Measurements from ENCODE around the gene ROMO1. TPM values are rescaled to one million over a fixed set of nuclear protein-coding genes. Genes with fewer than 3 reads are reported as not detected.

ROMO1 gene
- 100 to 1,000 TPM; 156 to 187 (median 168) TPM for total RNA-seq
- polyA plus RNA-seq, result 379 TPM
- long read RNA-seq, donor 1, transcript ROMO1-204 (3 exons, 498 nt), result minor isoform, 11 of 46 reads
- long read RNA-seq, donor 1, transcript ROMO1-203 (3 exons, 422 nt), result major isoform, 32 of 46 reads
- long read RNA-seq, donor 1, partial matches to known transcripts, result 0 of 46 reads
- long read RNA-seq, donor 1, other reads (novel, unspliced or antisense), result 0 of 46 reads
- long read RNA-seq, donor 2, transcript ROMO1-203 (3 exons, 422 nt), result major isoform, 50 of 79 reads
- long read RNA-seq, donor 2, transcript ROMO1-204 (3 exons, 498 nt), result minor isoform, 15 of 79 reads
- long read RNA-seq, donor 2, partial matches to known transcripts, result 0 of 79 reads
- long read RNA-seq, donor 2, other reads (novel, unspliced or antisense), result 11 of 79 reads
- long read RNA-seq, donor 3, transcript ROMO1-204 (3 exons, 498 nt), result minor isoform, 8 of 32 reads
- long read RNA-seq, donor 3, transcript ROMO1-203 (3 exons, 422 nt), result major isoform, 15 of 32 reads
- long read RNA-seq, donor 3, partial matches to known transcripts, result 1 of 32 reads
- long read RNA-seq, donor 3, other reads (novel, unspliced or antisense), result 5 of 32 reads
- long read RNA-seq, donor 4, transcript ROMO1-204 (3 exons, 498 nt), result minor isoform, 11 of 46 reads
- long read RNA-seq, donor 4, transcript ROMO1-203 (3 exons, 422 nt), result major isoform, 22 of 46 reads
- long read RNA-seq, donor 4, partial matches to known transcripts, result 11 of 46 reads
- long read RNA-seq, donor 4, other reads (novel, unspliced or antisense), result 0 of 46 reads

DNA sequence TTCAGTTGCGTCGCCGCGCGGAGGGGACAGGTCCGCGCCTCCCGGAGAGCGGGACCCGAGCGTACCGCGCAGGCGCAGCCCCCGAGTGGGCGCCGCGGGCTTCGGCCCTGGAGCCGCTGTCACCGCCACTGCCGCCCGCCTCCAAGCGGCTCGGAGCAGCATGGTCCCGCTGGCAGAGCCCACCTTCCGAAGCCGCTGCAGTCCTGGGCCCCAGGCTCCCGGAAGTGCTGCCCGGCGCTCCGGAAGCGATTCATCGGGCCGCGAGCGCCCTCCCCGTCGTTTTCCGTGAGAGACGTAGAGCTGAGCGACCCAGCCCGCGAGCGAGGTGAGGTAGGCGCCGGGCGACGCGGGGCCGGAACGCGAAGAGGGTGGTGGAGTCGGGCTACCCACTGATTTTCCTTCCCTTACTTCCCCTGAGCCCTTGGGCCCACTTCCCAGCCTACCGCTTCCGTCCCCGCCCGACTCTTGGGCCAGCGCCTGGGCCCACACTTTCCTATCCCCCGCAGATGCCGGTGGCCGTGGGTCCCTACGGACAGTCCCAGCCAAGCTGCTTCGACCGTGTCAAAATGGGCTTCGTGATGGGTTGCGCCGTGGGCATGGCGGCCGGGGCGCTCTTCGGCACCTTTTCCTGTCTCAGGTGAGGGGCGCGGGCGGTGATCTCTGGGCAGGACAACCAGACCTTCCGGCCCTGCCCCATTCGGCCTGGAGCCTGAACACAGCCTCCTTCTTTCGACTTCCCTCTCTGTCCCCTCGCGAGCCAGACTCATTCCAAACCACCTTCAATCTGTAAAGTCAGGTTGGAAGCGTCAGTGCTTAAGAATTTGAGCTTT, at the start of gene ROMO1, which contains the start of gene NFS1:
Gene ROMO1 (plus strand): TSS at position 279 of the 830 bp plus-strand sequence. CDS start 228 bp downstream, at position 507.
Gene NFS1 (minus strand): TSS at position 226 of the 830 bp plus-strand sequence. CDS start 64 bp downstream, at position 162.
- H3K27me3 ChIP-seq (ENCODE audit: control insufficient read depth, insufficient read depth), result no peaks in the 10 kb centered on the region
- DNase-seq (peak; percentile 89 to 95 (median 95)), ATAC-seq (peak; percentile 94 to 96)
- peak within 1 kb of the TSS; percentile 53 for H3K4me3 ChIP-seq (ENCODE audit: low read length)
- intact Hi-C loops (cut with DNase I), result loop anchor here in 1 of 4 donors (5.0 kb wide), 1 partner anchor 33 kb away; no protein-coding TSS in a partner anchor
- under 1% methylated on average over 81 of the region's 81 CpGs for WGBS
- peak within 1 kb of the TSS; percentile 72 for H3K27ac ChIP-seq (ENCODE audit: low read length)
- H3K9me3 ChIP-seq (ENCODE audit: control insufficient read depth, low read length), result no peaks in the 10 kb centered on the region
- H3K4me1 ChIP-seq (ENCODE audit: control insufficient read depth, insufficient read depth, low read length), result peaks cover 11% of the 10 kb centered on the region

DNA sequence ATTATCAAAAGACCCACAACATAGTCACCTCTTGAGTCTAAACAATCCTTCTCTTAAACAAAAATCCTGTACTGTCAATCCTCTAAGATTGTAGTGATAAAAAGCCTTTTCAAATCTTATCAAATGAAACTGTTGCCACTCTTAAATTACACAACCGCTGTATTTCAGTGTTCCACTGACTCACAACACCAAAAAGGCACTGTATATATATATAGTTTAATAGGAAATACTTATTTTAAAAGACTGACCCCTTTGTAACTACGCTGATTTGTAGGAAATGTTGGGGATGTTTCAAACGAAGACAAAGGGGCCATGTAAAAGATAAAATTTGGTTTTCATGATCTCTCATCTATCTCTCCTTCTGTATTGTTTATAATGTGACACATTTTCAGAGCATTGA, 48.6 kb upstream of the ROMO1 start:
- no peak overlapping the region for H3K27ac ChIP-seq (ENCODE audit: low read length)

DNA sequence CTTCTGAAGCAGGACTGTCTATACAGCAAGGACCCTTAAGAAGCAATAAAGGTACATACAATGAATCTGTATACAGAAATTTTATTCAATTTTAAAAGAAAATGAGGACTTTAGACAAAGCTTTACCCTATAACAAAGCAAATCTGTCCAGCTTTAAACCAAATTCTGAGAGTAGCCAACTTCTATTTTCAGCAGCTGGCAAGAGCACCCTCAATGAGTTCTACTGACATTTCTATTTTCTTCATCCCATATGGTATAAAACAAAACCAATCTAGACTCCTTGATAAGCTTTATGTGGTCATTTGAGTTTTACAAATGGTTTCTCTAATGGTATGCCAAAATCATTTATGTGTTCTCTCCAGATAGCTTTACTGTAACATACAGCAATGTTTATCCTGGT, 47.2 kb upstream of the ROMO1 start:
- DNase-seq (no peak), ATAC-seq (no peak)
- Histone ChIP-seq H3K4me1 (ENCODE audit: control insufficient read depth, insufficient read depth, low read length) (peaks cover 5% of the 10 kb centered on the region), H3K9me3 (ENCODE audit: control insufficient read depth, low read length) (no peaks in the 10 kb centered on the region), H3K27me3 (ENCODE audit: control insufficient read depth, insufficient read depth) (no peaks in the 10 kb centered on the region), H3K4me3 (ENCODE audit: low read length) (no peak overlapping the region), H3K27ac (ENCODE audit: low read length) (no peak overlapping the region)
- intact Hi-C loops (cut with DNase I), result no loop called here

More for the DNA sequence above, 48.6 kb upstream of the ROMO1 start:
- H3K27me3 ChIP-seq (ENCODE audit: control insufficient read depth, insufficient read depth), result no peaks in the 10 kb centered on the region
- no peaks in the 10 kb centered on the region for H3K9me3 ChIP-seq (ENCODE audit: control insufficient read depth, low read length)
- intact Hi-C loops (cut with DNase I), result no loop called here
- H3K4me1 ChIP-seq (ENCODE audit: control insufficient read depth, insufficient read depth, low read length), result peaks cover 5% of the 10 kb centered on the region
- 76% methylated on average over 3 of the region's 3 CpGs for WGBS
- DNase-seq, result no peak
- ATAC-seq, result no peak
- no peak overlapping the region for H3K4me3 ChIP-seq (ENCODE audit: low read length)

DNA sequence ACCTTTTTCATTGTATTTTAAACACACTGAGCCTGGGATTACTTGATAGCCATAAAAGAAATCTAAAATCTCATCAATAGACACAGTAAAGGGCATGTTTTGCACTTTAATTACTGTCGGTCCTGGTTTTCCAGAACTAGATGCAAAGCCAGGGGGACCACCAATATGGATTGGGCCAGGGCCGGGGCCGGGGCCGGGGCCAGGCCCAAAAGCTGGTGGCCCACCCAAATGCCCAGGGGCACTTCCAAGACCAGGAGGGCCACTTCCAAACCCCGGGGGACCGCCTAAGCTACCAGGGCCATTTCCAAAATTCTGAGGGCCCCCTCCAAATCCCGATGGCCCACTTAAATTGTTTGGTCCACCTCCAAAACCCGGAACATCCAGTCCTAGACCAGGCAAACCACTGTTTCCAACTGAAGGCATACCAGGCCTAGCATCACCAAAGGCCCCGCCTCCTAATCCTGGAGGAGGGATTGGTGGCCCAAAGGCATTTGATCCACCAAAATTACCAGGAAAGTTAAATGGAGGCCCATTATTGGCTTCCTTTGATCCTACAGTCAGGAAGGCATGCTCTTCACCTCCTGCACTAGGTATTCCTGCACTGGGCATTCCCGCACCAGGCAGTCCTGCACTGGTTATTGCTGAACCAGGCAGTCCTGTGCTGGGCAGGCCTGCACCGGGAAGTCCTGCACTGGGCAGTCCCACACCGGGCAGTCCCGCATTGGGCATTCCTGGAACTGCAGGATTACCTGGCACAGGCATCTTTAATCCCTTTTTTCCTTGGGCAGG, 46.4 kb upstream of the ROMO1 start:
- H3K27me3 ChIP-seq (ENCODE audit: control insufficient read depth, insufficient read depth), result no peaks in the 10 kb centered on the region
- WGBS, result 97% methylated on average over 13 of the region's 13 CpGs
- DNase-seq (no peak), ATAC-seq (peak; percentile 11 to 41)
- intact Hi-C loops (cut with DNase I), result no loop called here
- no peaks in the 10 kb centered on the region for H3K9me3 ChIP-seq (ENCODE audit: control insufficient read depth, low read length)
- H3K27ac ChIP-seq (ENCODE audit: low read length), result no peak overlapping the region
- H3K4me1 ChIP-seq (ENCODE audit: control insufficient read depth, insufficient read depth, low read length), result peaks cover 5% of the 10 kb centered on the region
- no peak overlapping the region for H3K4me3 ChIP-seq (ENCODE audit: low read length)

DNA sequence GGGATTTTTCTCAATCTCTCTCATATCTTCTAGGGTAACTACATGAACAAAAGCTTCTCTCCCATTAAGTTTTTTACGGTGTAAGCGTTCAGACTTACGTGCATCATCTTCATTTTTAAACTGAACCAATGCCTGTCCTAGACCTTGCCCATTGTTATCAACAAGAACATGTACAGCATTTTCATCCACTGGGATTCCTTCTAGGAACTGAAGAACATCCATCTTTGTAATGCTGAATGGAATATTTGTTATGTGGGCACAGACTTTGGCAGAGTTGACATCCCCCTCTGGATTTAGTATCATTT, 45.8 kb upstream of the ROMO1 start:
- 98% methylated on average over 3 of the region's 3 CpGs for WGBS
- H3K27ac ChIP-seq (ENCODE audit: low read length), result no peak overlapping the region
- DNase-seq (no peak), ATAC-seq (no peak)
- H3K4me3 ChIP-seq (ENCODE audit: low read length), result no peak overlapping the region
- H3K27me3 ChIP-seq (ENCODE audit: control insufficient read depth, insufficient read depth), result no peaks in the 10 kb centered on the region
- intact Hi-C loops (cut with DNase I), result no loop called here
- peaks cover 5% of the 10 kb centered on the region for H3K4me1 ChIP-seq (ENCODE audit: control insufficient read depth, insufficient read depth, low read length)
- no peaks in the 10 kb centered on the region for H3K9me3 ChIP-seq (ENCODE audit: control insufficient read depth, low read length)

DNA sequence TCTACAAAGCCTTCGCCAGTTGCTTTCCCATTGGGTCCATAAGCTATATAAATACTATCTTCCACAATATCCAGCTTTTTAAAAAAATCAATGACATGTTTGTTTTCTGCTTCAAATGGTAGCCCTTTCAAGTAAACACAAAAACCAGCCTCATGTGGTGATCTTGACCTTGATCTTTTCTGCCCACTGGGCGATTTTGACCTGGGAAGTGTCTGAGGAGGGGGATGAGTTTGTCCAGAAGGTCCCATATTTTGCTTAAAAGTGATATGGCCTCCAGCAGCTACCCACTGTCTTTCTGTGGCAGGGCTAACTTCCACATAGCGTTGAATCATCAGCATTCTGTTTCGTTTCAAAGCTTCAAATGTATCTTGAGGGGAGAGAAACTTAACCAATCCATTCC, 45.3 kb upstream of the ROMO1 start:
- Histone ChIP-seq H3K4me1 (ENCODE audit: control insufficient read depth, insufficient read depth, low read length) (peaks cover 5% of the 10 kb centered on the region), H3K27ac (ENCODE audit: low read length) (no peak overlapping the region), H3K27me3 (ENCODE audit: control insufficient read depth, insufficient read depth) (no peaks in the 10 kb centered on the region), H3K4me3 (ENCODE audit: low read length) (no peak overlapping the region), H3K9me3 (ENCODE audit: control insufficient read depth, low read length) (no peaks in the 10 kb centered on the region)
- ATAC-seq, result no peak
- 90% methylated on average over 4 of the region's 4 CpGs for whole genome bisulfite sequencing
- no peak for DNase-seq
- intact Hi-C loops (cut with DNase I), result no loop called here

DNA sequence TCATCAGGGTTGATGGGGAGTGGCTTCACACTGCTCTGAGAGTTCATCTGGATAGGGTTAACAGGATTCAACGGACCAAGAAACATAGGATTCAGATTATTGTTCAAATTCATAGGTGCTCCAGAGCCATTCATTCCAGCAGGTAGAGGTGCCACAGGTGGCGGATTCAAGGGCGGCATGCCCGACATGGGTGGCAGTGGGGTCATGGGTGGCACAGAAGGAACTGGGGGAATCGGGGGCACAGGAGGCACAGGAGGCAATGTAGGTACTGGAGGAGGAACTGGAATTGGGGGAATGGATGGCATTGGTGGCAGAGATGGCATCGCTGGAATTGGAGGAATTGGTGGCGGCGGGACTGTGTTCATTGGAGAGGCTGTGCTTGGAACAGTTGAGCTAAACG, 44.8 kb upstream of the ROMO1 start:
- Histone ChIP-seq H3K4me3 (ENCODE audit: low read length) (no peak overlapping the region), H3K27ac (ENCODE audit: low read length) (no peak overlapping the region), H3K27me3 (ENCODE audit: control insufficient read depth, insufficient read depth) (no peaks in the 10 kb centered on the region), H3K9me3 (ENCODE audit: control insufficient read depth, low read length) (no peaks in the 10 kb centered on the region), H3K4me1 (ENCODE audit: control insufficient read depth, insufficient read depth, low read length) (peaks cover 5% of the 10 kb centered on the region)
- intact Hi-C loops (cut with DNase I), result no loop called here
- WGBS, result 93% methylated on average over 9 of the region's 9 CpGs
- DNase-seq (no peak), ATAC-seq (no peak)

DNA sequence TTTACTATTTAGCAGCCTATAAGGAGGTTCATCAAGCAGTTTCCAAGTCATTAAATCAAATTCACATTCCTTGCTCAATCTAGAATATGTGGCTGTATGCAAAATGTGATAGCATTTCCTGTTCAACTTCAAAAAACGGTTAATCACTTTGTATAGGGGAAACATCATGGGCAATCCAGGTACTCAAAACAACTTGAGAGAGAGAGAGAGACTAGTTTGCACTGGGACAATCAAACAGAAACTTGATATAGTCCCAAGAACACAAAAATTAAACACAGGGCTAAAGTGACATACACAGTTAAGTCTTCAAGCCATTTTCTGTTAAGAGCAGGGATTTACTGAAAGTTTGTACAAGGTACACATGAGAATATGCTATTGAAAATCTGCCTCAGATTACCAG, 41.9 kb upstream of the ROMO1 start:
- H3K4me1 ChIP-seq (ENCODE audit: control insufficient read depth, insufficient read depth, low read length), result peaks cover 5% of the 10 kb centered on the region

DNA sequence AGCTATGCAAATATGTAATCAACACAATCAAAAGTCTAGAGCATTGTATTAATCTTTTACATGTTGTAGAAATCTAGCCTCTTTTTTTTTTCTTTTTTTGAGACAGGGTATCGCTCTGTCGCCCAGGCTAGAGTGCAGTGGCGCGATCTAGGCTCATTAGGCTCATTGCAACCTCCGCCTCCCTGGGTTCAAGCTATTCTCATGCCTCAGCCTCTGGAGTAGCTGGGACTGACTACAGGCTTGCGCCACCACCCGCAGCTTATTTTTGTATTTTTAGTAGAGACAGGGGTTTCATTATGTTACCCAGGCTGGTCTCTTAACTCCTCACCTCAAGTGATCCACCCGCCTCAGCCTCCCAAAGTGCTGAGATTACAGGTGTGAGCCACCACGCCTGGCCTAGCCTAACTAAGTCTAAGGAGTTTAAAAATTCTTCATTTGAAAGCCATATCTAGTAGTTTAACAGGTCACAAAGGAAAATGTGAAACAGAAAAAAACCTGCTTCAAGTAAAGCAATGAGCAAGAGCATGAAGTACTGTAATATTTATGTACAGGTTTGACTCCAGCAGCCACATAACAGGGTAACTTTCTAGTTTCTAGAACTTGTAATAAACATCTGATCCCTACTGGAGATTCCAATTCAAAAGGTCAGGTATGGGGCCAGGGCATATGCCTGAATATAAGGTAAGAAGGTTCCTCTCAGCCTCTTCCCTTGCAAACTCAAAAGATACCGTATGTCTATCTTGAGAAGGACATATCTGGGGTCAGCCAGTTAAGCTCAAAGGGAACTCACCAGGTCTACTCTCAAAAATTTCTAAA, 38.9 kb upstream of the ROMO1 start:
- Histone ChIP-seq H3K9me3 (ENCODE audit: control insufficient read depth, low read length) (no peaks in the 10 kb centered on the region), H3K4me3 (ENCODE audit: low read length) (no peak overlapping the region), H3K27ac (ENCODE audit: low read length) (no peak overlapping the region), H3K4me1 (ENCODE audit: control insufficient read depth, insufficient read depth, low read length) (peaks cover 5% of the 10 kb centered on the region), H3K27me3 (ENCODE audit: control insufficient read depth, insufficient read depth) (no peaks in the 10 kb centered on the region)
- 90% methylated on average over 10 of the region's 10 CpGs for WGBS
- intact Hi-C loops (cut with DNase I), result no loop called here
- DNase-seq (no peak), ATAC-seq (no peak)

More for the DNA sequence above, 41.9 kb upstream of the ROMO1 start:
- no peaks in the 10 kb centered on the region for H3K27me3 ChIP-seq (ENCODE audit: control insufficient read depth, insufficient read depth)
- no peak overlapping the region for H3K27ac ChIP-seq (ENCODE audit: low read length)
- intact Hi-C loops (cut with DNase I), result no loop called here
- DNase-seq, result no peak
- ATAC-seq, result no peak
- H3K4me3 ChIP-seq (ENCODE audit: low read length), result no peak overlapping the region
- no peaks in the 10 kb centered on the region for H3K9me3 ChIP-seq (ENCODE audit: control insufficient read depth, low read length)
- 21% methylated on average over 1 of the region's 1 CpG for WGBS

DNA sequence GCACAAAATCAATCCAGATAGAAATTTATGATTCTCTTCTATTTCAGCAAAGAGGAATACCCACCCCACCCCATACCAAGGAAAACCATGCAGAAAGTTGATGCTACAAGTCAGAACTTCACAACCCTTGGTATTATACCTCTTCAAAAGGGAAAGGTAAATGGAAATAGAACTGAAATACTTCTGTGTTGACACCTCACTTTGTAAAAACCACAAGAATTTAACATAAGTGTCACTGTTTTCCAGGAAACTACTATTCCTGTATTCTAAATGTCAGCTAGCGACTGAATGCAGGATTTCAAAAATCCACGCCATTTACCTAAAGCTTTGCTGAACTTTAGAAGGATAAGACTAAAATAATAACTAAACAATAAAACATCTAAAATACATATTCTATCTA, 38.2 kb upstream of the ROMO1 start:
- WGBS, result 88% methylated on average over 2 of the region's 2 CpGs
- Histone ChIP-seq H3K27ac (ENCODE audit: low read length) (no peak overlapping the region), H3K27me3 (ENCODE audit: control insufficient read depth, insufficient read depth) (no peaks in the 10 kb centered on the region), H3K4me3 (ENCODE audit: low read length) (peak overlapping the region; percentile 23), H3K9me3 (ENCODE audit: control insufficient read depth, low read length) (no peaks in the 10 kb centered on the region), H3K4me1 (ENCODE audit: control insufficient read depth, insufficient read depth, low read length) (peaks cover 5% of the 10 kb centered on the region)
- no peak for DNase-seq
- no peak for ATAC-seq
- intact Hi-C loops (cut with DNase I), result no loop called here
